GM21360 (cell line): ENCODE measurements around the gene TMEM178A.
"Not testable (repeated sequence)": the region's sequence is repeated elsewhere in the genome, so short reads cannot be mapped to it uniquely, and the experiment has no call there.

Experiments used
- ATAC-seq: cut with Tn5 transposase; IDR thresholded peaks from one replicate; pipeline ENCODE4 v1.9.1; 2021; ENCODE audit warnings: mild to moderate bottlenecking, moderate library complexity; ENCODE audit not compliant: unreplicated experiment

The TMEM178A gene

DNA sequence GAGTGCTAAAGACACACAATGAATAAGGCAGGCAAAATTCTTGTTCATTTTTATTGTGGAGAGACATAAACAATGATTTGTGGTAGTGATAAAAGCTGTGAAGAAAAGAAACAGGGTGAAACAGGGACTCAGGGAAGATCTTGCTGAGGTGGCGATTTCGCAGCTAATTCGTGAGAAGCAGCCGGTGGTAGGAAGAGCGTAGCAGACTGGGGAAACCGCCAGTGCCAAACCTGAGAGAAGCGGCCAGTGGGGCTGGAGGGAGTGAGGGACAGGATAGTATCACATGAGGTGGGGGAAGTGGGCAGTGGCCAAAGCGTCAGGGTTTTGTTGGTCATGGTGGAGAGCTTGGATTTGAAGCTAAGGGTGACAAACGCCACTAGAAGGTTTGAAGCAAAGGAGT, 42.3 kb downstream of the TMEM178A start:
- ATAC-seq = no peak

DNA sequence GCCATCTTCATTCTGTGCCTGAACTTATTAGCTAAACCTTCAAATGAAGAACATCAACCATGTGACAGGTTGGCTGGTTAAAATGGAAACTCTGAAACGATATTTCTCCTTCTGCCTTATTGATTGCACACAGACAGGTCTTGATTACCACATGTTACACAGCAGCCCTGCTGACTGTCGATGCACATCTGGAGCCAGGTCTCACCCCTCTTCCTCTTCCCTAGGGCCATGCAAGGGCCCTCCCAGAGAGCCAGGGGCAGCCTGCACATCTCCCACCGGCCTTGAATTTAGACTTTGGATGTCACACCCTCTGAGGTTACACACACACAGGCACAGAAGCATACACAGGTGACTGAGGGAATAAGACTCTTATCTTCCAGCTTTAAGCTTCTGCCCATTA, 45.1 kb downstream of the TMEM178A start:
- ATAC-seq = no peak

DNA sequence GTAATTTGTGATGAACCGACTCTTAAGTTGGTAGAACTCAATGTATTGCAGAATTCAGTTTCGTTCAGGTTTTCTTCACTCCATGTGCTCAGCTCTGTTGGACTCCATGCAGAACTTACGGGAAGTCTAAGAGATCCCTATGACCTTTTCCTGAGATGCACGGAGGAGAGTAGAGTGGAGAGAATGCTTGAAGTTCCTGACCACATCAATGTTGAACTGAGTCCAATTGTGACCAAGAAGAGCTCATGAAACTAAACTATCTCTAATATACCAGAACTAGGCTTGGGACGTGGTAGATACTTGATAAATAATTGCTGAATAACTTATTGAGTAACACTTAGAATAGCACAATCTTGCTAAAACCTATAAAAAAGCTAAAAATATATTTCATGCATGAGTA, 47.2 kb downstream of the TMEM178A start:
- no peak for ATAC-seq

DNA sequence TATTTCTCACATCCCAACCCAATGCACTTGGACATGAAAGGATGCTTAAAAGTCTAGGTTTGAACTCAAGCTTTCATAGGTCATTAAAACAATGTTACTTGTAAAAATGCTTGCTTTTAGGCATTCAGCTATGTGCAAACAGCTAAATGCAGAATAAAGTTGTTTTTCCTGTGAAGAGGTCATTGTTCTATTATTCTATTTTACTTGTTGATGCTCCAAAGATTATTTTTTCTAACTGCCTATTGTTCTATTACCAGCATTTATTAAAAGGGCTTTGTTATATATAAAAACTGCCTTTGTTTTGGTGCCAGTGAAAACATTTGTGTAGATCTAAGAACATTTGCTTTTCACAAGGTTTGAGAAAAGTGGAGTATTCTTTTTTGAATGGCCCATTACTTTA, 49.4 kb downstream of the TMEM178A start:
- no peak for ATAC-seq

DNA sequence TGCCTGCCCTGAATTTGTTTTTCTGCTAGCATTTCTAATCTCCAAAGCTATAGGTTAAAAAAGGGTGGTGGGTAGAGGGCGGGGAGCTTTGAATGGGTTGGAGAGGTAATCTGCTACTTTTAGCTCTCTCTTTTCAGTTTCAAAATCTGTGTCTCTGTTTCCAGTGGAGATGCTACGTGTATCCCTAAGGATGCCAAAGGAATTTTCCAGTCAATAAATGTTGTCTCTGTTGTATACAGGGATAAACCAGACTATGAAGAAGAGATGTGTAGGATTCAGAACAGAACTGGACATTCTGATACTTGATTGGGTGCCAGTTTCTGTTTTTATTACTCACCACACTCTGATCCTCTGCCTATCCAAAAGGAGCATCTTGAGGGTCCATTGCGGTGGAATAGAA, 50.1 kb downstream of the TMEM178A start:
- ATAC-seq = no peak

DNA sequence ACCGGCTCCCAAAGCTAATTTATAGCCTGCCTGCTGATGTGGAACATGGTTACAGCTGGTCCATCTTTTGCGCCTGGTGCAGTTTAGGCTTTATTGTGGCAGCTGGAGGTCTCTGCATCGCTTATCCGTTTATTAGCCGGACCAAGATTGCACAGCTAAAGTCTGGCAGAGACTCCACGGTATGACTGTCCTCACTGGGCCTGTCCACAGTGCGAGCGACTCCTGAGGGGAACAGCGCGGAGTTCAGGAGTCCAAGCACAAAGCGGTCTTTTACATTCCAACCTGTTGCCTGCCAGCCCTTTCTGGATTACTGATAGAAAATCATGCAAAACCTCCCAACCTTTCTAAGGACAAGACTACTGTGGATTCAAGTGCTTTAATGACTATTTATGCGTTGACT, 51.4 kb downstream of the TMEM178A start:
- ATAC-seq = no peak

DNA sequence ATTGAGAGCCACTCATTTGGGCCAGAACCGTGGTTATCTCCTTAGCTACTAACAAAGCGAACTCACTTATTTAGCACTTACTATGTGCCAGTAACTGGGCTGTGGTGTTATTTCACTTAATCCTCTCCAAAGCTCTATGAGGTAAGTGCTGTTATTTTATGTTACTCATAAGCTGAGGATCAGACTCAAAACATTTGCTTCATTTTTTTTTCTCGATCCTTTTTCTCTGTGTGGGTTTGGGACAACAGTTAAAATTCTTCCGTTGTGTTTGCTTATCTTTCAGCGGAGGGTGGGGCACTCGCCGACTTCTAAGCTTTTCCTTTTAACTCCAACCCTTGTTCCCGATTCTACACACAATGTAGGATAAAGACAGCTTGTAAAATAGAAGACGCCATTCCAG, 52.8 kb downstream of the TMEM178A start:
- ATAC-seq = no peak

DNA sequence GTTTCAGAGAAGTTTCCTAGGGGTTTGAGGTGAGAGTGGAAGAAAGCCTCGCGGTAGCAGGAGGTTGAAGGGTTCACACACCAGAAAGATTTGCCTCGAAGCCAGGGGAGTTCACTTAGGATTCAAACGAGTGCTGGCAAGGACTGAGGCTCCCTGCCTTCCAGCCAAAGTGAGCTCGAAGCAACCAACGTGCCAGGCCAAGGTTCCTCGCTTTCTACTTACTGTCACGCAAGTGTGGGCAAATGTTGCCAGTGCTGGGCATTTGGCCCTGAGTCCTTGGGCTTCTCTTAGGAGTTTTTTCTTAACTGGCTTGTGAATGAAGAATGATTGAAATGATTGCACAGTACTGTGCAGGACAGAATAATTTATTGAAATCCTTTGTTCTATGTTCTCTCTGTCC, 53.6 kb downstream of the TMEM178A start:
- no peak for ATAC-seq

DNA sequence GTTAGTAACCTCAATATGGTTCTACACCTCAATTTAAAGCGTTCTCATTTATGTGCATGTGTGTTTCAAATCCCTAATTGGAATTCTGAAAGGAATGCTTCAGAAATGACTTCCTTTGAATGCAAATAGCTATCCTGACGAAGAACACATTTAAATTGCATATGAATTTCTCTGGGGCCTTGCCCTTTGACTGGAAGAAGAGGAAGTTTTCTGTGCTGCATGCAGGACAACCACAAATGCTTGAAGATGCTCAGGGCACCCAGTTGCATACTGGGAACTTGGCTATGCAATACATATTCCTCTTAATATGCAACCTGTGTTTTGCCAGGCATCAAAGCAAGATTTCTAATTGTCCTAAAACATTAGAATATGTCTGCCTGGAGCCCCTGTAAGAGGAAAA, 55.3 kb downstream of the TMEM178A start:
- ATAC-seq = no peak

DNA sequence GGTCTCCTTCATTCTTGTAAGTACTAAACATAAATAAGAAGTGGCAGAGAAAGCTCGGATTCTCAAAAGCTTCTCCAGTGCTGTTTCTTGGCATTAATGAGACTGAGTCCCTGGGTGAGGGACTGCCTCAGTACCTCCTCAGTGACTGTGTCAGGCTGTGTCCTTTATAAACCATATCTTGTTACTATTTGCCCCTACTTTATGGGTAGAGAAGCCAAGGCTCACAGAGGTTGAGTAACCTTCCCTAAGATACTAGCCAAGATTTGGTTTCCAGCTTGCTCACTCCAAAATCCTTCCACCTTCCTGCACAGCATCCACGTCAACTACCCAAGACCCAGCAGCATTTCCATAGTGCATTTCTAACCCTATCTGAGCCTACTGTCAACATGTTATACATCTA, 57.8 kb downstream of the TMEM178A start:
- ATAC-seq = no peak

DNA sequence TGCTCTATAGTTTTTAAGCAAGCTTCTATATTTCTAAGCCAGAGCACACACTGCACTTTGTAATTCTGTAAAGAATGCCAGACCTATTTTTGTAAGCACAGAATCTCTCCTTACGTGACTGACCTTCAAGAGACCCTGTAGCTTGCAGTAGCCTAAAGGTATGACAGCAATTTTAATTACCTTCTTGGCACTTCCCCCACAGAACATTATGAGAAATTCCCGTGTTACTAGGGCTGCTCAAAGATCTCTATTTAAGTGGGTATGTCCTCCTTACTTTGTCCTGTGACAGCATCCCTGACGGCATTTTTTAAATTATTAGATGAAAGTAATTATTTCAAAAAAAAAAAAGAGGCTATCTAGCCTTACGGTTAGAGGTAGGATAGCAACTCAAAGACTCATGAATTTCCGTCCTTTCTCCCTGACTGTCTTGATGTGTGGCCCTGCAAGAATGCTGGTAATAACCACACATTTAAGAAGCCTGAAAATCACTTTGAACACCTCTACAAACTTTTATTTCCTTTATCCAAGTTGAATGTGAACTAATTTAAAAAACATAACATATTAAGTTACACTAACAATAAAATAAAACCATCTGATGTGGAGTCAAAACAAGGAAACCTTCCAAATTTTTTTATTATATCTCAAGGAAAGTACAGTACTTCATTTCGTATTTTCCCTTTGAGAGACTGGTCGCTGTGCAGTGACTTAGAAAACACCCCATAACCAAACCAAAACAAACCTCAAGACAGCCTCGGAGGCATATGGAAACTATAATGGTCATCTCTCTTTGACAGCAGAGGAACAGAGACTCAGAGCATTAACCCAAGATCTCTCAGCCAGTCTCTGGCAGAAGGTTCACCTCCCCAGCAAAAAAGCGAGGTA, 58.5 kb downstream of the TMEM178A start:
- ATAC-seq = no peak

DNA sequence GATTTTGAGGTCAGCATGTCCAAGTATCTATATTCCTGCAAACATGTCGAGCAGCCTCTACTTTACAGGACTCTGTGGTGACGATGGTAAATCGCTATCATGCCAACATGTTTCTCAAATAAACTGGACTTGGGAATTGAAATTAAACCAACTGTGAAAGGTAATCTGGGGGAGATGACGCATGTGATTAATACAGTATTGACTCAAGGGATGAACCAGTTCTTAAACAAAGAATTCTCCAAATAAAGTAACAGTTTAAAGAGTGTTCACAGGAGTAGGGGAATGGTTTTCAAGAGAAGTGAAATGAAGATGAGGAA, 59.1 kb downstream of the TMEM178A start:
- no peak for ATAC-seq

DNA sequence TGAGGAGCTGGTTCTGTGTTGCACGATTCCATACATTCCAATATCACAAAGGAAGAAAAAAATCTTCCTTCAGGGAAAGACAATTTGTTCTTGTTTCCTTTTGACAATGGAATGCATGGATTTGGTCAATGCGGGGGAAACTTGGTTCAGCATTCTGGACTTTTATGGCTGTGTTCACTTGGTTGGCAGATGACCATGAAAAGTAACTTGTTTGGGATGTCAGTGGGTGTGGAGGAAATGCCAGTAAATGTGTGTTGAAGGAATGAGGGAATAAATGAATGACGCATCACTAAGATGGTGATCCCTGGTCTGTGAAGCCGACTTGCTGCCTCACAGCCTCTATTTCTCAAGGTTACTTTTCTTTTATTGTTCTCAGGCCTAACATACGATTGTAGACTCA, 59.7 kb downstream of the TMEM178A start:
- ATAC-seq = no peak

DNA sequence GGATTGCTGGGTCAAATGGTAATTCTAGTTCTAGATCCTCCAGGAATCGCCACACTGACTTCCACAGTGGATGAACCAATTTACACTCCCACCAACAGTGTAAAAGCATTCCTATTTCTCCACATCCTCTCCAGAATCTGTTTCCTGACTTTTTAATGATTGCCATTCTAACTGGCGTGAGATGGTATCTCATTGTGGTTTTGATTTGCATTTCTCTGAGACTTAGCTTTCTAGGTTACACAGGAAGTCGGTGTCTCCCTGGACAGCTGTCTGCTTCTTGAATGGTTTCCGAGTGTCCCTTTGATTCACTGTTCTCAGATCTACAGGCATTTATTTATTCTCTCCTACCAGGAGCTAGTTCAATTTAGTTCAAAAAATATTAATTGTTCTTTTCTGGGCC, 62.4 kb downstream of the TMEM178A start:
- ATAC-seq = not testable (repeated sequence)

DNA sequence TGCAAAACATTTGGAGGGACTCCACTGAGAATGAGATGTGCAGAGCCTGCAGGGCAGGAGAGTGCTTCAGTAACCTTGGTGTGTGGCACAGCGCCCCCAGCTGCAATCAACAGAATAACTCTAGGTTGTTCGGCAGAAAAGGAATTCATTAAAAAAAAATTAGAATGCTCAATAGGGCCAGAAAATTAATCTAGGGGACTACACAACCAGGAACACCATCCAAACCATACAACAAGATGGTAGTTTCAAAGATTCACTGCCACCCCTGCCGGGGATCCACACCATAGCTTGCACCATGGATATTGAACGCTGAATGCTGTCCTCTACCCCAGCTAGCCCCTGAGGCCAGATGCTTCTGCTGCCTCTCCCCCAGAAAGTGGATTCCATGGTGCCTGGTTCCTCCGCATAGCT, 63.2 kb downstream of the TMEM178A start:
- peak; percentile 49 for ATAC-seq

DNA sequence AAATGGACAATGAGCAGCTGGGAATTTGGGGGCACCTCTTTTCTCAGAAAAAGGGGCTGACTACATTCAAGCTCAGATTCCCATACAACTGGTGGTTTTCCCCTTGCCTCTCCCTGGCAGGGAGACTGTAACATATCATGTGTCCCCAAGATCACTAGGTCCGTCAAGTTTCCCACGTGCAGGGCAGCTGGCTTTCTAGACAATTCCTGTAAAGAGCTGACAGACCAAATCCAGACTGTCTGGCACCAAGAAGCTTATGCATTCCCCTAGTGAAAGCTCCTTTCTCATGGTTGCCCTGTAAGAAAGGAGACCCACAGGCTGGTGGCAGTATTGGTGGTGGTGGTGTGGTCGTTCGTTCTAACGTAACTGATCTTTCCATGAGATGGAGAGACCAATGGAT, 64.6 kb downstream of the TMEM178A start:
- ATAC-seq = no peak

DNA sequence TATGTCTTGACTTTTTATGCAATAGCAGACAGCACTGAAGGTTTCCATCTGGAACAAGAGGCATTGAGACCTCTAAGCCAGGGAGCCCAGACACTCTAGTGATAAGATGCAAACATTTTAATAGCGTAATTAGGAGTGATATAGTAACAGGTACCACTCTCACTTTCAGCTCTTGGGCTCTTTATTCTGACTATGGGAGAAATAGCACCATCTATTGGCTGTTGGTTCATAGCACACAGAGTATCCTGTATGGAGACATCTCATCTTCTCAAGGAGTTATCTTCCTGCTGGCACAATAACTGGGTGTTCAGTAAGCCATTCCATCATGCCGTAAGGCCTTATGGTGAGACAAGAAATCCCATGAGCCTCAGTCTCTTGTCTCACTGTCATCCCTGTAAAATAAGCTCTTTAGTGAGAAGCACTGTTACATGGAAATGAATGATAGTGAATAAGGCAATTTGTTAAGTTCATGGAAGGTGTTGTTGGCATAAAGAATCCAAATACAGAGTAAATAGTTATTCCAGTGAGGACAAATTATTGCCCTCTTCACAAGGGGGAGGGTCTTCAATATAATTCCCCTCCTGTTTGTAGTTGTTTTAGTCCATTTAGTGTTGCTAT, 65.1 kb downstream of the TMEM178A start:
- ATAC-seq = peak; percentile 57

DNA sequence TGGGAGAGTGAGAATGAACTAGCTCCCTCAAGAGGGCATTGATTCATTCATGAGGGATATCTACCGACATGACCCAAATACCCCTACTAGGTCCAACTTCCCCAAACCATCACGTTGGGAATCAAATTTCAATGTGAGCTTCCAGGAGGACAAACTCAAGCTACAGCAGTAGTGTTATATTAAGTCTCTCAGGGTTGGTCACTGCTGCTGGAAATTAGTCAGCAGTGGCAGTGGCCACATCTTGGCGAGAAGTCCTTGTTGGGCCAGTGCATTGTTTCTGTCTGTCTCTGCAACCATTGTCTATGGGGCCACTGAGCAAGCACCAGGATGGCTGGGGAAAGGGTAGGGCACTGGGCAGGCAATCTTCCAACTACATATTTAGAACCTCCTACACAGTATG, 65.8 kb downstream of the TMEM178A start:
- ATAC-seq = no peak

DNA sequence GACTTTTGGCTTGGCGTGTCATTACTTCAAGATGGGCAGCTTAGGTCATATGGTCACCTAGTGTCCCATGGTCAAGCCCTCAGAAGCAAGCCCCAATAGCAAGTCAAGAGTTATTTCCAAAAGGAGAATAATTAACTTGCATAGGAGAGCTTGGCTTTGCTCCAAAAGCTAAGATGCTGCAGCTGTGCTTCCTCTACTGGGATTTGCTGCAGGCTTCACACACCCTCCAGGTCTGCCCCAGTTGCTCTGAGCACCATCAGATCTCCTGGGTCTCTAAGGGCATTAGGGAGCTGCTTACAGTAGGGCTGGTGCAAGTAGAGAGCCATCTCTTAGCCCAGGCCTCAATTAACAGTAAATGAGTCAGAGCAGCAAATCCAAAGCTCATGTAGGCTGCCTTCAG, 66.8 kb downstream of the TMEM178A start:
- no peak for ATAC-seq

DNA sequence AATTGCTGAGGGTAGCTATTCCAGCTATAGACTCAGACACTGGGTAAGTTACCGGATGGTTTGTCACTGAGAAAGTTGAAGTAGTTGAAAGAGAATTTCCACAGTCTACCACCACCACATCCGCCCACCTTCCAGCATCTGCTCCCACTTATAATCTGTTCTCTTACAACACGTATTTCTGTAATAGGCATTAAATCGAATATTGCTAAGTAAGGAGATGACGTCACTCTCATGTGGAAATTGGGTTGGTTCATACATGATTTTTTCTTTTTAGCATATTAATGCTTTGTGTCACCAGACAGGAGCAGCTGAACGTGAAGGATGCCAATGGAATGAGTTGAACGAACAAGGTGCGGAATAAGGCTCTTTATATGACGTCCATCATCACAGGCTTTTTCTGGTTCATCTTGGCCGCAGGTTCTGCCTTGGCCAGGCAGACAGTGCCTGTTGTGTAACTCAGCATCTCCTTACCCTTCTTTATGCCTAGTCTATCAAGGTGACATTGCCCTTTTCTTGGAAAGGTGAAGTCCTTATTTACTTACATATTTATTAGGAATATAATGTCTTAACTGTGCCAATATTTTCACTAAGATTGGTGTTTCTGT, 67.5 kb downstream of the TMEM178A start:
- ATAC-seq = no peak

DNA sequence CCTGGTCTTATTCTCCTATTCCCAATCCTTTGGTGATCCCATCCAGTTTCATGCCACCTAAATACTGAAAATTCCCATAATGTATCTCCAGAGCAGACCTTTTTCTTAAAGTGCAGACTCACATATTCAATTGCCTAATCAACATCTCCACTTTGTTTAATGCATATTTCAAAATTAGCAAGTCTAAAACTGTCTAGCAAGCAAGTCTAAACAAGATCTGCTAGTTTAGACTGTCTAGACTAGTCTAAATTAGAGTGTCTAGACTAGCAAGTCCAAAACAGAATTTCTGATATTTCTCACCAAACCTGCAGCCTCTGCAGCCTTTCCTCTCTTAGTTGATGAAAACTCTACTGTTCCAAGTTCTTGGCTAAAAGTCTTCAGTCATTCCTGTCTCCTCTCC, 68.7 kb downstream of the TMEM178A start:
- ATAC-seq = no peak

DNA sequence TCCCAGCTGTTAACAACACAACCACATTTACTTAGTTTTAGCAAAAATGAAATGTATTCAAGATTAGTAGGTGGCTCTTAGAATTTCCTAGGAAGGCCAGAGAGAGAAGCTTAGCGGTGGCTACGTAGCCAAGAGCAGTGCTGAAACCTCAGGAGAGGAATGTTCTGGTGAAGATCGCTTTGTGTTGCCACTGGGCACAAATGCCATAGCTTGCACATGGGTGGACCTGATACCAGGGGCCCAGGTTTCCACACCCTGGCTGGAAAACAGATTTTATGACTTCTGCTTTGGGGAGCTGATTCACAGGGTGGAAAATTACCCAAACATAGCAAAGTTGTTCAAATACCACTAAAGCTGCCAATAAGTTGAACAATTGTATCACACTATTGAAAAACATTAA, 69.9 kb downstream of the TMEM178A start:
- ATAC-seq = no peak
